HL-60 (cell line): Measurements from ENCODE around the gene EEF1B2.
"Not testable (repeated sequence)": the region's sequence is repeated elsewhere in the genome, so short reads cannot be mapped to it uniquely, and the experiment has no call there.

Experiments
- DNase-seq, 2 experiments: peaks; one replicate each; pipeline ENCODE4 v3.0.0-alpha.2; 2010 to 2020; ENCODE audit warnings: low read depth in 1 of 2, low spot score in 1 of 2
- H3K27ac ChIP-seq: fragments of 250-450 bp; sonication (Bioruptor Pico); replicated peaks from 2 replicates; pipeline ENCODE4 v1.5.1; 2020; ENCODE audit warnings: mild to moderate bottlenecking, moderate library complexity
- H3K27me3 ChIP-seq: fragments of 250-450 bp; sonication (Bioruptor Pico); 2 replicates; pipeline ENCODE4 v1.5.1; 2021; ENCODE audit warnings: mild to moderate bottlenecking, moderate library complexity; ENCODE audit not compliant: insufficient read depth, poor library complexity, severe bottlenecking
- H3K4me3 ChIP-seq: replicated peaks from 2 replicates; pipeline ENCODE4 v1.5.1; 2011; ENCODE audit warnings: mild to moderate bottlenecking, control low read depth, low read length; ENCODE audit not compliant: insufficient read depth
- CTCF ChIP-seq: IDR thresholded peaks from one replicate; pipeline ENCODE4 v1.5.1; 2011; ENCODE audit warnings: low read length, control low read depth, inconsistent platforms; ENCODE audit not compliant: insufficient read depth
- GABPA ChIP-seq: IDR thresholded peaks from 2 replicates; pipeline ENCODE4 v1.6.1; 2012; ENCODE audit warnings: low read depth
- POLR2AphosphoS5 ChIP-seq: IDR thresholded peaks from 2 replicates; pipeline ENCODE4 v1.6.1; 2012; ENCODE audit warnings: low read depth
- REST ChIP-seq: IDR thresholded peaks from 2 replicates; pipeline ENCODE4 v1.6.1; 2012; ENCODE audit warnings: low read depth; ENCODE audit not compliant: insufficient replicate concordance
- SPI1 ChIP-seq: IDR thresholded peaks from 2 replicates; pipeline ENCODE4 v1.6.1; 2012; ENCODE audit warnings: low read depth, mild to moderate bottlenecking, borderline replicate concordance

EEF1B2 gene

GRCh38 chr2:206173147-206173546 lies 13.5 kb downstream of the EEF1B2 start:
- no peaks in the 10 kb centered on the region for H3K27me3 ChIP-seq
- H3K27ac ChIP-seq = no peak overlapping the region
- no peak overlapping the region for H3K4me3 ChIP-seq
- no peak for DNase-seq
- TF ChIP-seq CTCF = no peak
- no peak for TF ChIP-seq GABPA
- TF ChIP-seq SPI1 = no peak
- TF ChIP-seq REST = no peak
- no peak for TF ChIP-seq POLR2AphosphoS5

GRCh38 chr2:206176121-206176520 lies 16.4 kb downstream of the EEF1B2 start:
- TF ChIP-seq CTCF = no peak
- no peak for TF ChIP-seq POLR2AphosphoS5
- TF ChIP-seq SPI1 = no peak
- no peak for TF ChIP-seq REST
- TF ChIP-seq GABPA = no peak
- H3K27ac ChIP-seq = no peak overlapping the region

GRCh38 chr2:206176901-206177300 lies 17.2 kb downstream of the EEF1B2 start:
- no peak for DNase-seq
- Histone ChIP-seq H3K4me3 (no peak overlapping the region), H3K27me3 (no peaks in the 10 kb centered on the region), H3K27ac (no peak overlapping the region)
- TF ChIP-seq CTCF (no peak), SPI1 (no peak), GABPA (no peak), REST (no peak), POLR2AphosphoS5 (no peak)

More at GRCh38 chr2:206176121-206176520, 16.4 kb downstream of the EEF1B2 start:
- no peak overlapping the region for H3K4me3 ChIP-seq
- no peak for DNase-seq
- H3K27me3 ChIP-seq = no peaks in the 10 kb centered on the region

- not testable (repeated sequence) for DNase-seq, H3K27me3 ChIP-seq, H3K4me3 ChIP-seq, H3K27ac ChIP-seq
These were observed 21.8 kb downstream of the EEF1B2 start for GRCh38 chr2:206181526-206181925.
